Tibial nerve (tissue), 4 donors: ENCODE data around the gene ERFE. TPM values are rescaled to one million over a fixed set of nuclear protein-coding genes. Genes with fewer than 3 reads are reported as not detected.

Source experiments
- DNase-seq, 2 donors: peaks; one replicate each; pipeline ENCODE4 v3.0.0-alpha.2; 2019; ENCODE audit warnings: low spot score in 2 of 2
- H3K27ac ChIP-seq, 4 donors: fragments of 200-600 bp; sonication (generic) in 3 of 4; one replicate each; pipeline ENCODE4 v1.5.1; 2017 to 2019; ENCODE audit warnings: mild to moderate bottlenecking in 1 of 4
- H3K27me3 ChIP-seq, 2 donors: fragments of 200-600 bp; sonication (generic) in 1 of 2; one replicate each; pipeline versions ENCODE4 v1.5.1 to v1.6.0; 2017 to 2019
- H3K36me3 ChIP-seq, 3 donors: fragments of 200-600 bp; sonication (generic); one replicate each; pipeline ENCODE4 v1.5.1; 2018 to 2019
- H3K4me1 ChIP-seq, 4 donors: fragments of 200-600 bp; sonication (generic) in 3 of 4; one replicate each; pipeline ENCODE4 v1.5.1; 2017 to 2019
- H3K4me3 ChIP-seq, 4 donors: fragments of 200-600 bp; sonication (generic) in 3 of 4; one replicate each; pipeline ENCODE4 v1.5.1; 2017 to 2019; ENCODE audit warnings: mild to moderate bottlenecking in 1 of 4, moderate library complexity in 1 of 4
- H3K9me3 ChIP-seq, 4 donors: fragments of 200-600 bp; sonication (generic) in 3 of 4; one replicate each; pipeline ENCODE4 v1.5.1; 2017 to 2019
- EP300 ChIP-seq, 2 donors: sonication (generic); formaldehyde crosslinking; IDR thresholded peaks; one replicate each; pipeline ENCODE4 v1.6.1; 2017; ENCODE audit warnings: antibody characterized with exemption in 2 of 2, mild to moderate bottlenecking in 1 of 2
- POLR2A ChIP-seq, 2 donors: fragments of 450-650 bp; IDR thresholded peaks; one replicate each; pipeline ENCODE4 v1.6.1; 2017; ENCODE audit warnings: antibody characterized with exemption in 2 of 2, mild to moderate bottlenecking in 2 of 2, moderate library complexity in 2 of 2
- WGBS, 2 donors: methylation state at CpG; one replicate each; pipeline ENCODE4 v1.1.5; 2018; 5-methylcytosine and 5-hydroxymethylcytosine counted together
- total RNA-seq, 4 donors: library from RNA; depleted of rRNA; stranded (reverse); fragments of >200 nt; gene quantifications; one replicate each; pipeline ENCODE4 v1.1.0, GENCODE V29; 2016
- TF ChIP-seq, protein P1 (sequence below), 5 experiments: fragments of 200-600 bp in 3 of 5; fragments of 450-650 bp in 2 of 5; sonication (generic) in 3 of 5; IDR thresholded peaks; one replicate each; pipeline ENCODE4 v1.5.1; 2016 to 2019; ENCODE audit warnings: antibody characterized with exemption in 5 of 5, mild to moderate bottlenecking in 3 of 5, moderate library complexity in 2 of 5

ERFE gene
- total RNA-seq, 4 donors from 2014 or later: not detected

DNA sequence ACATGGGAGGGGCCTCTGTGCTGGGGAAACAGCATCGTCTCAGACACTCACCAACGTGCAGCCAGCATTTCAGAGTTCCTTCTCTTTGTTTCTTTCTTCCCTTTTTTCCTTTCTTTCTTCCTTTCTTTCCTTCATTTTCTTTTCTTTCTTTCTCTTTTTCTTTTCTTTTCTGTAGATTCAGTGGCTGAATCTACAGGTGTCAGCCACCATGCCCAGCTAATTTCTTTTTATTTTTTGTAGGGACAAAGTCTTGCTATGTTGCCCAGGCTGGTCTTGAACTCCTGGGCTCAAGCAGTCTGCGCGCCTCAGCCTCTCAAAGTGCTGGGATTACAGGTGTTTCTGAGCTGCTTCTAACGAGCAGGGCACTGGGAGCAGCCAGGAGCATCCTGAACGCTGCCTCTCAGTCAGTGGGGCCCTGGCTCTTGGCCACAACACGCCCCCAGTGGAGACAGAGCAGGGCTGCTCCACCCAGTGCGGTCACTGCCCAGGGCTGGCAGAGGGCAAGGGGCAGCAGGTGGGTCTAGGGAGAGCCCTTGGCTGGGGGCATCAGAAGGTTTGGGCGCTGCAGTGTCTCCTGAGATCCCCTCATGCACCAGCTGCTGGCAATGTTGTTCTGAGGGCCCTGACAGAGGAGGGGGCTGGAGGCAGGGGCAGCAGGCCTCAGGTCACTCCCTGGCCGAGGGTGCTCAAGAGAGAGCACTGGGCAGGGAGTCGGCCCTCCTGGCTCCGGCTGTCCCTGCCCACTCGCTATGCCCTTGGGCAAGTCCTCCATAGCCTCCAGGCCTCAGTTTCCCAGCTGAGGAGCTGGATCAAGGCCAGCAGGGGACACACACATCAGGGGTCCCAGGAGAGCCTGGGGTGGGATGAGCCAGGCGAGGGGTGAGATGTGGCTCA lies 25.0 kb upstream of the ERFE start:
- DNase-seq: no peak
- Histone ChIP-seq H3K27me3 (peaks cover 0 to 3% of the 10 kb centered on the region in 2 donors), H3K36me3 (peaks cover 0 to 8% (median 0%) of the 10 kb centered on the region in 3 donors), H3K4me3 (no peak overlapping the region), H3K27ac (no peak overlapping the region), H3K9me3 (no peaks in the 10 kb centered on the region), H3K4me1 (peaks cover 0 to 9% (median 1%) of the 10 kb centered on the region in 4 donors)
- no peak for TF ChIP-seq POLR2A (IDR thresholded peaks at IDR 0.05)
- TF ChIP-seq EP300 (IDR thresholded peaks at IDR 0.05): no peak
- TF ChIP-seq, protein P1, sequence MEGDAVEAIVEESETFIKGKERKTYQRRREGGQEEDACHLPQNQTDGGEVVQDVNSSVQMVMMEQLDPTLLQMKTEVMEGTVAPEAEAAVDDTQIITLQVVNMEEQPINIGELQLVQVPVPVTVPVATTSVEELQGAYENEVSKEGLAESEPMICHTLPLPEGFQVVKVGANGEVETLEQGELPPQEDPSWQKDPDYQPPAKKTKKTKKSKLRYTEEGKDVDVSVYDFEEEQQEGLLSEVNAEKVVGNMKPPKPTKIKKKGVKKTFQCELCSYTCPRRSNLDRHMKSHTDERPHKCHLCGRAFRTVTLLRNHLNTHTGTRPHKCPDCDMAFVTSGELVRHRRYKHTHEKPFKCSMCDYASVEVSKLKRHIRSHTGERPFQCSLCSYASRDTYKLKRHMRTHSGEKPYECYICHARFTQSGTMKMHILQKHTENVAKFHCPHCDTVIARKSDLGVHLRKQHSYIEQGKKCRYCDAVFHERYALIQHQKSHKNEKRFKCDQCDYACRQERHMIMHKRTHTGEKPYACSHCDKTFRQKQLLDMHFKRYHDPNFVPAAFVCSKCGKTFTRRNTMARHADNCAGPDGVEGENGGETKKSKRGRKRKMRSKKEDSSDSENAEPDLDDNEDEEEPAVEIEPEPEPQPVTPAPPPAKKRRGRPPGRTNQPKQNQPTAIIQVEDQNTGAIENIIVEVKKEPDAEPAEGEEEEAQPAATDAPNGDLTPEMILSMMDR (IDR thresholded peaks at IDR 0.05): no peak
- 63 to 67% methylated on average over 12 to 13 of the region's 14 CpGs for WGBS, 2 donors

DNA sequence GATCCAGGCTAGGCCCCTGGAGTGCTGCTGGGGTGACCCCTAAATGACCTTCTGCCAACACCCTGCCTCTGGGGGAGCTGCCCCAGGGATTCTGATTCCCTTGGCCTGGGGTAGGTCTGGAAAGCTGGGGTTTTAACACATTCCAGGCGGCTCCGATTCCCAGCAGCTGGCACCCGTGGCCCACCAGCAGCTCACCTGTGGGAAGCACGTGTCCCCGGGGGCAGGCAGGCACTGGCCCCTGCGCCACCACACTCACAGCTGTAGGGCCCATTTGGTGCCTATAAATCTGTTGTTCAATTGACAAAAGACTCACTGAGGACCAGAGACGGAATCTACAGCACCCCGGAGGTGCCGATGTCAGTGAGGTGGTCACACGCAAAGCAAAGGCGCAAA lies 24.4 kb upstream of the ERFE start:
- no peaks in the 10 kb centered on the region for H3K9me3 ChIP-seq
- H3K27me3 ChIP-seq: peaks cover 0 to 9% of the 10 kb centered on the region in 2 donors
- no peak overlapping the region for H3K4me3 ChIP-seq
- no peak for TF ChIP-seq POLR2A (IDR thresholded peaks at IDR 0.05)
- no peak for TF ChIP-seq EP300 (IDR thresholded peaks at IDR 0.05)
- H3K4me1 ChIP-seq: peaks cover 0 to 16% (median 4%) of the 10 kb centered on the region in 4 donors
- 87 to 95% methylated on average over 4 to 9 of the region's 11 CpGs for WGBS, 2 donors
- peaks cover 0 to 8% (median 0%) of the 10 kb centered on the region in 3 donors for H3K36me3 ChIP-seq
- no peak for DNase-seq
- no peak overlapping the region for H3K27ac ChIP-seq

DNA sequence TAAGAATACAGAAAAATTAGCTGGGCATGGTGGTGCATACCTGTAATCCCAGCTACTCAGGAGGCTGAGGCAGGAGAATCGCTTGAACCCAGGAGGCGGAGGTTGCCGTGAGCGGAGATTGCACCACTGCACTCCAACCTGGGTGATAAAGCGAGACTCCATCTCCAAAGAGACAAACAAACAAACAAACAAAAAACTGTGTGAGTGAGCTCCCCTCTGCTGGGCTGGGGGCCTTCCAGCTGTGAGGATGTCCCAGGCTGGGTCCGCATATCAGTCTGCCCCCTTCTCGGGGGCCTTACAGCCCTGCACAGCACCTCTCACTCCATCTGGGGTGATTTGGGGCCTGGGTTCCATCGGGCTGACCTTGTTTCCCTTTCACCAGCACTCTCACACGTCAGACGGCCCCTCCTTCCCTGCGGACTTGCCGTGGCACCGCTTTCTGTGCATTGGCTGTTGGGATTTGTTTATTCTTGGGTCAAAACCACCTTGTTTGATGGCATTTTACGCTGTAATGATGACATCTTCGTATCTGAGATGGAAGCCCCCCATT lies 23.1 kb upstream of the ERFE start:
- TF ChIP-seq EP300 (IDR thresholded peaks at IDR 0.05): no peak
- no peak overlapping the region for H3K4me3 ChIP-seq
- DNase-seq: no peak
- H3K27ac ChIP-seq: no peak overlapping the region
- H3K27me3 ChIP-seq: peaks cover 0 to 9% of the 10 kb centered on the region in 2 donors
- H3K9me3 ChIP-seq: no peaks in the 10 kb centered on the region
- peaks cover 0 to 20% (median 5%) of the 10 kb centered on the region in 4 donors for H3K4me1 ChIP-seq
- 84% methylated on average over 15 of the region's 15 CpGs for WGBS, 2 donors
- H3K36me3 ChIP-seq: peaks cover 0 to 8% (median 0%) of the 10 kb centered on the region in 3 donors

DNA sequence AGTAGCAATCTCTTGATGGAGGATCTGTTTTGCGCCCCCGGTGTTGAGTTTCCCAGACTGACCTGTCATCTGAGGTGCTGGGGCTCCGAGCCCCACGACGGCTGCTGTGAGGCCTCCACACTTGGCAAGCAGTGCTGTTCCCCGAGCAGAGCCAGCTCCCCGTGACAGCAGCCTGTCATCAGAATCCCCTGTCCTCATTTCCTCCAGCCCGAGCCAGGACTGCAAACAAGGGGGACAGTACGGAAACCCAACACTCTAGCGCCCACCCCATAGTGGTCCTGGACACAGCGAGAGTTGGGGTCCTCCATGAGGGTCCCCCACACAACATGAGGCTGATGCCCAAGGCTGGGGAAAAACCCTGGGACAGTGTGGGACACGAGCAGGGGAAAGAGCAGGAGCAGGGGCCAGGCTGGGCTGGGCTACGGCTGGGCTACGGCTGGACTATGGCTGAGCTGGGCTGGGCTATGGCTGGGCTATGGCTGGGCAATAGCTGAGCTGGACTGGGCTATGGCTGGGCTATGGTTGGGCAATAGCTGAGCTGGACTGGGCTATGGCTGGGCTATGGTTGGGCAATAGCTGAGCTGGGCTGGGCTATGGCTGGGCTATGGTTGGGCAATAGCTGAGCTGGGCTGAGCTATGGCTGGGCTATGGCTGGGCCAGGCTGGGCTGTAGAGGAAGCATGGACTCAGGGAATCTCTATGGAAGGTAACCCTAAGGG lies 21.8 kb upstream of the ERFE start:
- Histone ChIP-seq H3K36me3 (no peaks in the 10 kb centered on the region), H3K4me3 (no peak overlapping the region), H3K4me1 (peaks cover 0 to 20% (median 5%) of the 10 kb centered on the region in 4 donors), H3K27me3 (peaks cover 0 to 9% of the 10 kb centered on the region in 2 donors), H3K27ac (no peak overlapping the region), H3K9me3 (no peaks in the 10 kb centered on the region)
- 55 to 64% methylated on average over 14 of the region's 14 CpGs for WGBS, 2 donors
- TF ChIP-seq EP300 (IDR thresholded peaks at IDR 0.05) (no peak), POLR2A (IDR thresholded peaks at IDR 0.05) (no peak)
- TF ChIP-seq, protein P1 (IDR thresholded peaks at IDR 0.05): no peak
- peak in 1 of 2 donors; percentile 18 for DNase-seq

DNA sequence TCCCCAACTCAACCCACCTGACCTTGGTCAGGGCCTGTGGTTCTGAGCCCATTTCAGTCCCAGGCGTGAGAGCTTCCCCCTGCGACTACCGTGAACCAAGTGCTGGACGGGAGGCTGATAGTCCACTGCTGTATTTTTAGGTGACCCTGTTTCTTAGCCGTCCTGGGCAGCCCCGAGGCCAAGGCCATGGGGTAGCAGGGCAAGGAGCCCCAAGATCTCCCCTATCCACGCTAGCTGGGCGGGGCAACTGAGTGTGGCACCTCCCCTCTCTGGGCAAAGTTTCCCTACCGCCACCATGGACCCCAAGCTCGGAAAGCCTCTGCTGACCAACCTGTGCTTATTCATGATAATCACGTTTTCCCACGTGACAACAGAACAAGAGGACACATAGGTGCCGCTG lies 20.9 kb upstream of the ERFE start:
- H3K36me3 ChIP-seq: no peaks in the 10 kb centered on the region
- 90 to 96% methylated on average over 13 of the region's 13 CpGs for WGBS, 2 donors
- DNase-seq: no peak
- H3K4me1 ChIP-seq: peaks cover 0 to 20% (median 5%) of the 10 kb centered on the region in 4 donors
- no peaks in the 10 kb centered on the region for H3K9me3 ChIP-seq
- TF ChIP-seq POLR2A (IDR thresholded peaks at IDR 0.05) (no peak), EP300 (IDR thresholded peaks at IDR 0.05) (no peak)
- TF ChIP-seq, protein P1 (IDR thresholded peaks at IDR 0.05): no peak
- no peak overlapping the region for H3K27ac ChIP-seq
- no peak overlapping the region for H3K4me3 ChIP-seq
- peaks cover 0 to 9% of the 10 kb centered on the region in 2 donors for H3K27me3 ChIP-seq
